ENCODE results near the gene KLF5. TPM values are rescaled to one million over a fixed set of nuclear protein-coding genes. Genes with fewer than 3 reads are reported as not detected.

The KLF5 gene
- total RNA-seq (2021), result 2.0 and 2.2 TPM in 2 replicates
- long read RNA-seq, partial matches to known transcripts, result 0 of 1 reads
- long read RNA-seq, other reads (novel, unspliced or antisense), result 1 of 1 reads

DNA sequence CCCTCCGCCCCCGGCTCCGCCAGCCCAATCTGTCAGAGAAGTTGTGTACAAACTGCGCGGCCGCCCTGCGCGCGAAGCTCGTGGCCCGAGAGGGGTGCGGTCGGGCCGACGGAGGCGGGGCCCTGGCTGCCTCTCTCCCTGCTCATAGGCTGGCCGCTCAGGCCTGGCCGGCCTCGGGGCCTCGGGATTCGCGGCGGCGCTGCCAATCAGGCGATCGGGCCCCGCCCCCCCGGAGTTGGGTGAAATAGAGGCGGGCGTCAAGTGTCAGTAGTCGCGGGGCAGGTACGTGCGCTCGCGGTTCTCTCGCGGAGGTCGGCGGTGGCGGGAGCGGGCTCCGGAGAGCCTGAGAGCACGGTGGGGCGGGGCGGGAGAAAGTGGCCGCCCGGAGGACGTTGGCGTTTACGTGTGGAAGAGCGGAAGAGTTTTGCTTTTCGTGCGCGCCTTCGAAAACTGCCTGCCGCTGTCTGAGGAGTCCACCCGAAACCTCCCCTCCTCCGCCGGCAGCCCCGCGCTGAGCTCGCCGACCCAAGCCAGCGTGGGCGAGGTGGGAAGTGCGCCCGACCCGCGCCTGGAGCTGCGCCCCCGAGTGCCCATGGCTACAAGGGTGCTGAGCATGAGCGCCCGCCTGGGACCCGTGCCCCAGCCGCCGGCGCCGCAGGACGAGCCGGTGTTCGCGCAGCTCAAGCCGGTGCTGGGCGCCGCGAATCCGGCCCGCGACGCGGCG, at the start of gene KLF5:
Gene KLF5, plus strand, starts transcription at position 270 of the 724 bp plus-strand sequence. Its CDS starts 323 bp downstream, at position 593.
- Histone ChIP-seq H3K14ac (ENCODE audit: insufficient read depth, low read length) (no peak within 1 kb of the TSS; the same call in 1 of the 2 replicates), H3K56ac (ENCODE audit: insufficient read length, low read depth, low read length) (no peak within 1 kb of the TSS), H4K20me1 (ENCODE audit: control insufficient read depth, insufficient read depth, insufficient read length) (no peaks in the 10 kb centered on the region), H2BK15ac (ENCODE audit: low read depth, low read length) (no peak within 1 kb of the TSS), H3K4ac (ENCODE audit: low read depth, low read length) (no peak within 1 kb of the TSS), H3K9ac (ENCODE audit: extremely low read depth, insufficient read length, low read length) (peak within 1 kb of the TSS; percentile 67), H3K23ac (ENCODE audit: insufficient read length, low read depth, low read length) (no peak within 1 kb of the TSS), H2BK5ac (ENCODE audit: insufficient read length, low read length) (no peak within 1 kb of the TSS), H4K91ac (ENCODE audit: insufficient read length, low read depth, low read length) (no peak within 1 kb of the TSS), H2BK20ac (ENCODE audit: low read depth, low read length, poor library complexity, severe bottlenecking) (no peak within 1 kb of the TSS), H3K4me1 (ENCODE audit: insufficient read depth, low read length) (no peaks in the 10 kb centered on the region; the same call in 1 of the 2 replicates), H3K18ac (ENCODE audit: insufficient read length, low read depth, low read length) (no peak within 1 kb of the TSS), H2AK5ac (ENCODE audit: insufficient read length, low read length) (no peak within 1 kb of the TSS), H3T11ph (ENCODE audit: low read length) (no peak within 1 kb of the TSS), H3K27ac (ENCODE audit: insufficient read length, low read depth, low read length) (no peak within 1 kb of the TSS), H3K27me3 (ENCODE audit: insufficient read depth, low read length) (peaks cover 23% of the 10 kb centered on the region), H2BK120ac (ENCODE audit: low read depth, low read length, poor library complexity, severe bottlenecking) (no peak within 1 kb of the TSS), H4K8ac (replicated peaks; ENCODE audit: insufficient read length, low read depth, low read length) (no peak within 1 kb of the TSS), H3K79me2 (ENCODE audit: insufficient read depth, low read length) (no peaks in the 10 kb centered on the region), H2BK12ac (ENCODE audit: insufficient read length, low read depth, low read length) (no peak within 1 kb of the TSS), H3K23me2 (ENCODE audit: insufficient read length, low read depth, low read length, poor library complexity, severe bottlenecking) (peaks cover 11% of the 10 kb centered on the region), H3K9me3 (ENCODE audit: control insufficient read depth, low read depth, low read length) (no peaks in the 10 kb centered on the region), H2AFZ (ENCODE audit: low read length) (peak within 1 kb of the TSS; percentile 14), H3K79me1 (ENCODE audit: insufficient read depth, low read depth, low read length, poor library complexity, severe bottlenecking) (no peaks in the 10 kb centered on the region), H4K5ac (ENCODE audit: insufficient read length, low read depth, low read length) (no peak within 1 kb of the TSS), H3K4me2 (ENCODE audit: insufficient read depth, insufficient read length, low read length) (peak within 1 kb of the TSS; percentile 89)
- H3K27ac Mint-ChIP-seq, result peak within 1 kb of the TSS in 2 of 3 experiments; percentile 5 to 72; a peak in 2 of 7 replicates
- WGBS (ENCODE audit: extremely low coverage, insufficient read length, low lambda C conversion rate), result no CpG with 5 or more reads among the region's 93 CpGs
- H3K4me3 Mint-ChIP-seq, result peak within 1 kb of the TSS; percentile 84 to 93
- H3K27me3 Mint-ChIP-seq (ENCODE audit: low read depth), result peaks cover 61% of the 10 kb centered on the region
- H3K4me1 Mint-ChIP-seq, result peaks cover 54 to 58% of the 10 kb centered on the region in 2 experiments
- TF ChIP-seq, protein P1, sequence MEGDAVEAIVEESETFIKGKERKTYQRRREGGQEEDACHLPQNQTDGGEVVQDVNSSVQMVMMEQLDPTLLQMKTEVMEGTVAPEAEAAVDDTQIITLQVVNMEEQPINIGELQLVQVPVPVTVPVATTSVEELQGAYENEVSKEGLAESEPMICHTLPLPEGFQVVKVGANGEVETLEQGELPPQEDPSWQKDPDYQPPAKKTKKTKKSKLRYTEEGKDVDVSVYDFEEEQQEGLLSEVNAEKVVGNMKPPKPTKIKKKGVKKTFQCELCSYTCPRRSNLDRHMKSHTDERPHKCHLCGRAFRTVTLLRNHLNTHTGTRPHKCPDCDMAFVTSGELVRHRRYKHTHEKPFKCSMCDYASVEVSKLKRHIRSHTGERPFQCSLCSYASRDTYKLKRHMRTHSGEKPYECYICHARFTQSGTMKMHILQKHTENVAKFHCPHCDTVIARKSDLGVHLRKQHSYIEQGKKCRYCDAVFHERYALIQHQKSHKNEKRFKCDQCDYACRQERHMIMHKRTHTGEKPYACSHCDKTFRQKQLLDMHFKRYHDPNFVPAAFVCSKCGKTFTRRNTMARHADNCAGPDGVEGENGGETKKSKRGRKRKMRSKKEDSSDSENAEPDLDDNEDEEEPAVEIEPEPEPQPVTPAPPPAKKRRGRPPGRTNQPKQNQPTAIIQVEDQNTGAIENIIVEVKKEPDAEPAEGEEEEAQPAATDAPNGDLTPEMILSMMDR (conservative IDR thresholded peaks at IDR 0.05), result no peak
- H3K9me3 Mint-ChIP-seq, result no peaks in the 10 kb centered on the region
- peaks cover 0 to 6% (median 2%) of the 10 kb centered on the region in 3 experiments; a peak in 2 of 7 replicates for H3K36me3 Mint-ChIP-seq (ENCODE audit: insufficient read depth in 1 of 3, low read depth in 3 of 3)
- DNase-seq, result peak; percentile 97

Measured in H9 (cell line).